Measurements from ENCODE around the gene DDX27.

- TF ChIP-seq CTCF (IDR thresholded peaks at IDR 0.05; ENCODE audit: low read depth, low read length, missing input control) (no peak), TAF1 (conservative IDR thresholded peaks at IDR 0.05) (no peak)
Observed at GRCh38 chr20:49187851-49188641, 31.2 kb upstream of the DDX27 start, which contains the start of gene STAU1.
